Measurements from ENCODE around the gene SF3A1.

The SF3A1 gene

DNA sequence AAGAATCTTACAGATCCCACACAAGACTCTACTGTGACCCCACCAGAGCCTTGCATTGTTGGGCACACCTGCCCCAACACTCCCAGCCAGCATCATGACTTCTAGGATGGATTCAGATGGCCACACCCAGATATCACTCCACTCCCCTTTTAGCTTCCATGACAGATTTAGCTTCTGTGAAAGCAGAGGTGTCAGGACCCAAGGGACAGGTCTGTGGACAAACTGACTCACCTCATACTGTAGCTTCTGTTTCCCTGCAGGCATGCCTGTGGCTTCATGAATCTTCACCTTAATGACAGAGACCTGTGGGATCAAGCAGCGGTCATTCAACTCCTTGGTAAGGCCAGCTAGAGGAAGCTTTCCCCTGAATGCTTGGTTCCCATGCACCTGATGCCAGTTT, 21.5 kb downstream of the SF3A1 start:
- TF ChIP-seq CTCF (IDR thresholded peaks at IDR 0.05; ENCODE audit: low read depth, low read length) = no peak
- H3K4me3 ChIP-seq (ENCODE audit: low read depth, low read length) = no peak overlapping the region

GRCh38 chr22:30334646-30335045, 22.0 kb downstream of the SF3A1 start:
- no peak overlapping the region for H3K4me3 ChIP-seq (ENCODE audit: low read depth, low read length)
- TF ChIP-seq CTCF (IDR thresholded peaks at IDR 0.05; ENCODE audit: low read depth, low read length) = no peak

GRCh38 chr22:30333707-30334087, 23.0 kb downstream of the SF3A1 start:
- no peak for TF ChIP-seq CTCF (IDR thresholded peaks at IDR 0.05; ENCODE audit: low read depth, low read length)
- no peak overlapping the region for H3K4me3 ChIP-seq (ENCODE audit: low read depth, low read length)

GRCh38 chr22:30332994-30333706, 23.5 kb downstream of the SF3A1 start:
- H3K4me3 ChIP-seq (ENCODE audit: low read depth, low read length) = no peak overlapping the region
- no peak for TF ChIP-seq CTCF (IDR thresholded peaks at IDR 0.05; ENCODE audit: low read depth, low read length)

DNA sequence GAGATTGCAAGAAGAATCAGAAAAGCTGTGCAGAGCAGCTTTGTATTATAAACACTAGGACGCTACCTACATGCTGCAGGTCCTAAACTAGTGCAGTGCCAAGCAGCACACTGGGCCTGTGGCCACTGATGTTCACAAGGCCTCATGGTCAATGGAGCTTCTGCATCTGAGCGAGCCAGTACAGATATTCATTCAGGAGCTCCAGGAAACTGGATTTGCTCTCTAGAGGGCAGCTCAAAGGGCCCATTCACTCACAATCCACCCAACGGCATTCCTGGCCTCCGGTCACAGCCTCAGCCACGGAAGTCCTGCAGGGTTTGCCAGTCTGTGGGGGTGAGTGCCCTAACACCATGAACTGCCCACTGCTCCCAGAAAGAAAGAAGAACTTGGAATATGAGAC, 24.1 kb downstream of the SF3A1 start:
- no peak for TF ChIP-seq CTCF (IDR thresholded peaks at IDR 0.05; ENCODE audit: low read depth, low read length)
- H3K4me3 ChIP-seq (ENCODE audit: low read depth, low read length) = no peak overlapping the region

GRCh38 chr22:30328466-30329049, 28.1 kb downstream of the SF3A1 start:
- H3K4me3 ChIP-seq (ENCODE audit: low read depth, low read length) = no peak overlapping the region
- TF ChIP-seq CTCF (IDR thresholded peaks at IDR 0.05; ENCODE audit: low read depth, low read length) = no peak

DNA sequence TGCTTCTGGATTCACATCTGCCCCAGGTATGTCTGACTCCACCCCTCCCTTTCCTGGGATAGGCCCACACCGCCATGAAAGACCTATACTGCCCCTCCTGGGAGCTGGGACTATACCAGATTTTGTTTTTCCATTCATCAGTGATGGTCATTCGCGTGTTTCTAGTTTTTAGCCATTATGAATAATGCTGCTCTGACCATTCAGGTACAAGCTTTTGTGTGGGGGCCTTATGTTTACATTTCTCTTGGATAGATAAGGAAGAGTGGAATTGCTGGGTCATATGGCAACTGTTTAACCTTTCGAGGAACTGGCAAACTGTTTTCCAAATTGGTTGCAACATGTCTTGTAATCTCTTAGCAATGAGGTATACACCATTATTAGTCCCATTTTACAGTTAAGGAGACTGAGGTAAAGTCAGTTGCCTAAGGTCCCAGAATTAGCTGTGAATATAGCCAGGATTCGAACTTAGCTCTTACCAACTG, 28.8 kb downstream of the SF3A1 start:
- TF ChIP-seq CTCF (IDR thresholded peaks at IDR 0.05; ENCODE audit: low read depth, low read length) = no peak

More for the DNA sequence above, 28.8 kb downstream of the SF3A1 start:
- H3K4me3 ChIP-seq (ENCODE audit: low read depth, low read length) = no peak overlapping the region

Measured in WI38 (cell line).